SU-DHL-6 (cell line): ENCODE measurements around the gene EPHA8.

Experiments
- EZH2phosphoT487 ChIP-seq: fragments of 200-600 bp; sonication (generic), shearing (Covaris generic); conservative IDR thresholded peaks from 2 replicates; pipeline ENCODE4 v1.6.1; 2018; ENCODE audit warnings: mild to moderate bottlenecking, antibody characterized with exemption, low read length, moderate library complexity, mixed read lengths
- TF ChIP-seq, protein P1 (sequence below): fragments of 200-600 bp; sonication (generic); IDR thresholded peaks from one replicate; pipeline ENCODE4 v1.5.1; 2017; ENCODE audit warnings: antibody characterized with exemption, mild to moderate bottlenecking, low read length, moderate library complexity; ENCODE audit not compliant: insufficient read depth, poor library complexity, severe bottlenecking

DNA sequence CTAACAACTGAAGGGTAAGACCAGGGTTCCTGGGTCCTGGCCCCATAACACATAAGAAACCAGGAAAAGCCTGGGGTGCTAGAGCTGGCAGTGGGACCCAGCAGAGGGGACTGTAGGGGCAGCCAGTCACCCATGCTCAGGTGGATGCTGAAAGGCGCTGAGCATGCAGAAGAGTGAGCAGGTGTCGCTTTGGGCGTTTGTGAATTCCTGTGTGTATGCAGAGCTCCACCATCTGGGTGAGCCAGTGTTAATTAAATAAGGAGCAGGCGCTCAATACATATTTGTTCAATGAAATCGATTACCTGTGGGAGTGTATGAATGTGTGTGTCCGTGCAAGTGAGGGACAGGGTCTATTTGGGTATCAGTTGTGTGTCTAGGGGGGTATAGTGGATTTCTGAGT is 73.6 kb downstream of the EPHA8 start:
- TF ChIP-seq, protein P1, sequence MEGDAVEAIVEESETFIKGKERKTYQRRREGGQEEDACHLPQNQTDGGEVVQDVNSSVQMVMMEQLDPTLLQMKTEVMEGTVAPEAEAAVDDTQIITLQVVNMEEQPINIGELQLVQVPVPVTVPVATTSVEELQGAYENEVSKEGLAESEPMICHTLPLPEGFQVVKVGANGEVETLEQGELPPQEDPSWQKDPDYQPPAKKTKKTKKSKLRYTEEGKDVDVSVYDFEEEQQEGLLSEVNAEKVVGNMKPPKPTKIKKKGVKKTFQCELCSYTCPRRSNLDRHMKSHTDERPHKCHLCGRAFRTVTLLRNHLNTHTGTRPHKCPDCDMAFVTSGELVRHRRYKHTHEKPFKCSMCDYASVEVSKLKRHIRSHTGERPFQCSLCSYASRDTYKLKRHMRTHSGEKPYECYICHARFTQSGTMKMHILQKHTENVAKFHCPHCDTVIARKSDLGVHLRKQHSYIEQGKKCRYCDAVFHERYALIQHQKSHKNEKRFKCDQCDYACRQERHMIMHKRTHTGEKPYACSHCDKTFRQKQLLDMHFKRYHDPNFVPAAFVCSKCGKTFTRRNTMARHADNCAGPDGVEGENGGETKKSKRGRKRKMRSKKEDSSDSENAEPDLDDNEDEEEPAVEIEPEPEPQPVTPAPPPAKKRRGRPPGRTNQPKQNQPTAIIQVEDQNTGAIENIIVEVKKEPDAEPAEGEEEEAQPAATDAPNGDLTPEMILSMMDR = no peak
- no peak for TF ChIP-seq EZH2phosphoT487
